ENCODE results near the gene CBLN3. TPM values are rescaled to one million over a fixed set of nuclear protein-coding genes. Genes with fewer than 3 reads are reported as not detected.
"Not testable (repeated sequence)": the region's sequence is repeated elsewhere in the genome, so short reads cannot be mapped to it uniquely, and the experiment has no call there.

CBLN3 gene
- total RNA-seq, 4 donors from 2014 or later: 0.79 to 9.7 (median 1.6) TPM

DNA sequence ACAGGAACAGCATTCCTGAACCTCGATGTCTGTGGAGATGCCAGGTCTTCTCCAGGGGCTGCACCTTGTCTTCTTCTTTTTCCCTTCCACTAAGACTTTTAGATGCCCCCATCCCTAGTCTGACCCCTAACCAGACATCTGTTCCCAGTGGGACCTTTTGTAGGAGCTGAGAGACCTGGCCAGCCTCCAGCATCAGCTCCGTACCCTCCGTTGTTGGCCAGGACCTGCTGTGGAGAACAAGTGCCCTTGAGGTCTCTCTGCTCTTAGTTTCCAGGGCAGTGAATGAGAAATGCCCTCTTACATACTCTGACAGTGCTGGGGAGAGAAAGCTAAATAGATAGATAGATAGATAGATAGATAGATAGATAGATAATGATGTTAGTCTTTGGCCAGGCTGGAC, 29.9 kb upstream of the CBLN3 start:
- Histone ChIP-seq H3K27me3 (no peaks in the 10 kb centered on the region), H3K4me3 (no peak overlapping the region), H3K27ac (no peak overlapping the region), H3K4me1 (no peaks in the 10 kb centered on the region), H3K9me3 (no peaks in the 10 kb centered on the region), H3K36me3 (no peaks in the 10 kb centered on the region)
- in situ Hi-C loops (cut with MboI; ENCODE audit: low pct_ligation_motif_present in 1 of 4, low pct_unique_long_range_greater_than_20kb in 1 of 4, low sequenced_read_pairs in 3 of 4): no loop called here
- 76 to 89% methylated on average over 3 of the region's 3 CpGs for WGBS, 2 donors (ENCODE audit: low coverage in 1 of 2)
- TF ChIP-seq, protein P1, sequence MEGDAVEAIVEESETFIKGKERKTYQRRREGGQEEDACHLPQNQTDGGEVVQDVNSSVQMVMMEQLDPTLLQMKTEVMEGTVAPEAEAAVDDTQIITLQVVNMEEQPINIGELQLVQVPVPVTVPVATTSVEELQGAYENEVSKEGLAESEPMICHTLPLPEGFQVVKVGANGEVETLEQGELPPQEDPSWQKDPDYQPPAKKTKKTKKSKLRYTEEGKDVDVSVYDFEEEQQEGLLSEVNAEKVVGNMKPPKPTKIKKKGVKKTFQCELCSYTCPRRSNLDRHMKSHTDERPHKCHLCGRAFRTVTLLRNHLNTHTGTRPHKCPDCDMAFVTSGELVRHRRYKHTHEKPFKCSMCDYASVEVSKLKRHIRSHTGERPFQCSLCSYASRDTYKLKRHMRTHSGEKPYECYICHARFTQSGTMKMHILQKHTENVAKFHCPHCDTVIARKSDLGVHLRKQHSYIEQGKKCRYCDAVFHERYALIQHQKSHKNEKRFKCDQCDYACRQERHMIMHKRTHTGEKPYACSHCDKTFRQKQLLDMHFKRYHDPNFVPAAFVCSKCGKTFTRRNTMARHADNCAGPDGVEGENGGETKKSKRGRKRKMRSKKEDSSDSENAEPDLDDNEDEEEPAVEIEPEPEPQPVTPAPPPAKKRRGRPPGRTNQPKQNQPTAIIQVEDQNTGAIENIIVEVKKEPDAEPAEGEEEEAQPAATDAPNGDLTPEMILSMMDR (IDR thresholded peaks at IDR 0.05): no peak
- no peak for TF ChIP-seq POLR2AphosphoS5 (IDR thresholded peaks at IDR 0.05)
- TF ChIP-seq POLR2A (IDR thresholded peaks at IDR 0.05): no peak
- TF ChIP-seq EP300 (IDR thresholded peaks at IDR 0.05; ENCODE audit: low read depth): no peak
- DNase-seq: no peak
- intact Hi-C loops (cut with DNase I; ENCODE audit: low total_unique reads): no loop called here

DNA sequence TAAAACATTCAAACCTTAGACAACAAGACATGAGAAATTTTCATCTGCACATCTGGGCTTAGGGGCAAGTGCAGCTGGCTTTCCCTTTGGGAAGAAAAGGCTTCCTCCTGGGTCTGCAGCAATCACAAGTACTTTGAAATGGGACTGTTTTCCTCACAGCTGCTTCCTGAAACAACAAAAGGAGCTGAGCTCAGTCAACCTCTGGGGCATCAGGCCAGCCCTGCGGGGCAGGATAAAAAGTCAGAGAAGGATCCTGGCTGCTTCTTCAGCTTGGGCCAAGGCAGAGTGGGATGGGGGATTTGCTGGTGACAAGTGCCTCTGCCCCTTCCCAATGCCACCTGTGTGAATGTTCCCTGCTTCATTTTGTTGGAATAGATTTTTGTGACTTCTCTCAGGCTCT, 29.3 kb upstream of the CBLN3 start:
- Histone ChIP-seq H3K27ac (no peak overlapping the region), H3K9me3 (no peaks in the 10 kb centered on the region), H3K4me3 (no peak overlapping the region), H3K27me3 (no peaks in the 10 kb centered on the region), H3K4me1 (no peaks in the 10 kb centered on the region), H3K36me3 (no peaks in the 10 kb centered on the region)
- intact Hi-C loops (cut with DNase I; ENCODE audit: low total_unique reads) (no loop called here), in situ Hi-C loops (cut with MboI; ENCODE audit: low pct_ligation_motif_present in 1 of 4, low pct_unique_long_range_greater_than_20kb in 1 of 4, low sequenced_read_pairs in 3 of 4) (no loop called here)
- no peak for TF ChIP-seq POLR2AphosphoS5 (IDR thresholded peaks at IDR 0.05)
- DNase-seq: no peak
- 92% methylated on average over 1 of the region's 1 CpG; no CpG with 5 or more reads in 1 of the 2 donors for WGBS, 2 donors (ENCODE audit: low coverage in 1 of 2)

DNA sequence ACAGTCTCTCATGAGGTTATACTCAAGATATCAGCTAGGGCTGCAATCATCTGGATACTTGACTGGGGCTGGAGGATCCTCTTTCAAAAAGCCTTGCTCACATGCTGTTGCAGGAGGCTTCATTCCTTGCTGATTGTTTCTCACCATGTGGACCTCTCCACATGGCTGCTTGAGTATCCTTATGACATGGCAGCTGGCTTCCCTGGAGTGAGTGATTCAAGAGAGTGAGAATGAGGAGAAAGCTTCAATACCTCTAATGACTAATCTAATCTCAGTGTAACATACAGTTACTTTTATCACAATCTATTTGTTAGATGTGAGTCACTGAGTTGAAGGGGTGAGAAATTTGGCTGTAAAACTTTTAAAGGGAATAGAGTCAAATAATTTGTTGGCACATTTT, 27.5 kb upstream of the CBLN3 start:
- in situ Hi-C loops (cut with MboI; ENCODE audit: low pct_ligation_motif_present in 1 of 4, low pct_unique_long_range_greater_than_20kb in 1 of 4, low sequenced_read_pairs in 3 of 4) (no loop called here), intact Hi-C loops (cut with DNase I; ENCODE audit: low total_unique reads) (no loop called here)
- Histone ChIP-seq H3K9me3 (no peaks in the 10 kb centered on the region), H3K27me3 (no peaks in the 10 kb centered on the region), H3K4me1 (no peaks in the 10 kb centered on the region), H3K27ac (no peak overlapping the region), H3K4me3 (no peak overlapping the region), H3K36me3 (no peaks in the 10 kb centered on the region)
- no peak for TF ChIP-seq EP300 (IDR thresholded peaks at IDR 0.05; ENCODE audit: low read depth)
- no peak for TF ChIP-seq POLR2AphosphoS5 (IDR thresholded peaks at IDR 0.05)
- TF ChIP-seq, protein P1 (IDR thresholded peaks at IDR 0.05): no peak
- TF ChIP-seq POLR2A (IDR thresholded peaks at IDR 0.05): no peak
- DNase-seq: no peak

DNA sequence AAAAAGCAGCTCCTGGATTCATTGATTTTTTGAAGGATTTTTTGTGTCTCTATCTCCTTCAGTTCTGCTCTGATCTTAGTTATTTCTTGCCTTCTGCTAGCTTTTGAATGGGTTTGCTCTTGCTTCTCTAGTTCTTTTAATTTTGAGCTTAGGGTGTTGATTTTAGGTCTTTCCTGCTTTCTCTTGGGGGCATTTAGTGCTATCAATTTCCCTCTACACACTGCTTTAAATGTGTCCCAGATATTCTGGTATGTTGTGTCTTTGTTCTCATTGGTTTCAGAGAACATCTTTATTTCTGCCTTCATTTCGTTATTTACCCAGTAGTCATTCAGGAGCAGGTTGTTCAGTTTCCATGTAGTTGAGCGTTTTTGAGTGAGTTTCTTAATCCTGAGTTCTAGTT, 21.4 kb upstream of the CBLN3 start:
- H3K9me3 ChIP-seq; in situ Hi-C loops (cut with MboI; ENCODE audit: low pct_ligation_motif_present in 1 of 4, low pct_unique_long_range_greater_than_20kb in 1 of 4, low sequenced_read_pairs in 3 of 4); H3K27me3 ChIP-seq; H3K27ac ChIP-seq; H3K36me3 ChIP-seq; H3K4me3 ChIP-seq; intact Hi-C loops (cut with DNase I; ENCODE audit: low total_unique reads); H3K4me1 ChIP-seq; DNase-seq: not testable (repeated sequence)
- WGBS, 2 donors (ENCODE audit: low coverage in 1 of 2): 94 to 100% methylated on average over 2 of the region's 2 CpGs

DNA sequence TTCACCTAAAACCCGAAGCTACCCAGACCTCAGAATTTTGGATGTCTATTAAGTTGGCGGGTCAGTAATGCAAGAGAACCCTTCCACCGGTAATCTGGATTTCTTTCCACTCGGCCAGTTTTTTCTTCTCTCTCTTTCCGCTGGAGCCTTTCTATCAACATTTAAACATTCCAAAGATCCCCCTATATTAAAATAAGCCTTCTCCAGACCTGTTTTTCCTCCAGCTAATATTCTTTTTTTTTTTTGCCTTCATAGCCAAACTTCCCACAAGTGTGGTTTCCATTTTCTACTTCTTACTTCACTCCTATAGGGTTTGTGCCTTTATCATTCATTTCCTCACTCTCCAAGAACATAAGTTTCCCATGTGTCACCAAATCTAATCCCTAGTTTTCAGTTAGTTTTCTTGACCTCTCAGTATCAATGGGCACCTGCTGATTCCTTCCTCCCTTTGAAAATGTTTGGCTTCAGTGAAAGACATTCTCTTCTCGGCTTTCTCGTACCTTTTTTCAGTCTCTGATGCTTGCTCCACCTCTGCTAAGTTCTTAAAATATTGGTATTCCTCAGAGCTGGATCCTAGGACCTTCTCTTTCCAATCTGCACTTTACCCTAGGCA, 13.7 kb upstream of the CBLN3 start:
- H3K9me3 ChIP-seq: no peaks in the 10 kb centered on the region
- intact Hi-C loops (cut with DNase I; ENCODE audit: low total_unique reads) (loop anchor here (5.0 kb wide), 1 partner anchor 211 kb away; the partner anchor contains the start of genes GMPR2 and NEDD8), in situ Hi-C loops (cut with MboI; ENCODE audit: low pct_ligation_motif_present in 1 of 4, low pct_unique_long_range_greater_than_20kb in 1 of 4, low sequenced_read_pairs in 3 of 4) (loop anchor here in 3 of 4 donors (25.0 kb wide), 2 partner anchors 106 to 206 kb away; partner anchors contain the start of genes GMPR2 (in 3 of the 3), NEDD8 (in 3 of the 3), TINF2 (in 3 of the 3) and ADCY4 (in 1 of the 3))
- peaks cover 0 to 6% (median 3%) of the 10 kb centered on the region in 4 donors for H3K36me3 ChIP-seq
- H3K27ac ChIP-seq: peak overlapping the region; percentile 95 to 98 (median 96)
- peaks cover 7 to 33% (median 14%) of the 10 kb centered on the region in 4 donors for H3K4me1 ChIP-seq
- TF ChIP-seq POLR2A (IDR thresholded peaks at IDR 0.05): no peak
- TF ChIP-seq, protein P1 (IDR thresholded peaks at IDR 0.05): no peak
- no peak for TF ChIP-seq EP300 (IDR thresholded peaks at IDR 0.05; ENCODE audit: low read depth)
- TF ChIP-seq POLR2AphosphoS5 (IDR thresholded peaks at IDR 0.05): no peak
- 2 to 3% methylated on average over 6 of the region's 7 CpGs for WGBS, 2 donors (ENCODE audit: low coverage in 1 of 2)
- H3K4me3 ChIP-seq: peak overlapping the region; percentile 46 to 69 (median 58)
- no peak for DNase-seq
- no peaks in the 10 kb centered on the region for H3K27me3 ChIP-seq
